DMS79 (cell line): Measurements from ENCODE around the gene CRAMP1.
"Not testable (repeated sequence)": the region's sequence is repeated elsewhere in the genome, so short reads cannot be mapped to it uniquely, and the experiment has no call there.

Experiments used
- DNase-seq: peaks from one replicate; lab custom pipeline; 2025; lab: John Stamatoyannopoulos, UW

The CRAMP1 gene

DNA sequence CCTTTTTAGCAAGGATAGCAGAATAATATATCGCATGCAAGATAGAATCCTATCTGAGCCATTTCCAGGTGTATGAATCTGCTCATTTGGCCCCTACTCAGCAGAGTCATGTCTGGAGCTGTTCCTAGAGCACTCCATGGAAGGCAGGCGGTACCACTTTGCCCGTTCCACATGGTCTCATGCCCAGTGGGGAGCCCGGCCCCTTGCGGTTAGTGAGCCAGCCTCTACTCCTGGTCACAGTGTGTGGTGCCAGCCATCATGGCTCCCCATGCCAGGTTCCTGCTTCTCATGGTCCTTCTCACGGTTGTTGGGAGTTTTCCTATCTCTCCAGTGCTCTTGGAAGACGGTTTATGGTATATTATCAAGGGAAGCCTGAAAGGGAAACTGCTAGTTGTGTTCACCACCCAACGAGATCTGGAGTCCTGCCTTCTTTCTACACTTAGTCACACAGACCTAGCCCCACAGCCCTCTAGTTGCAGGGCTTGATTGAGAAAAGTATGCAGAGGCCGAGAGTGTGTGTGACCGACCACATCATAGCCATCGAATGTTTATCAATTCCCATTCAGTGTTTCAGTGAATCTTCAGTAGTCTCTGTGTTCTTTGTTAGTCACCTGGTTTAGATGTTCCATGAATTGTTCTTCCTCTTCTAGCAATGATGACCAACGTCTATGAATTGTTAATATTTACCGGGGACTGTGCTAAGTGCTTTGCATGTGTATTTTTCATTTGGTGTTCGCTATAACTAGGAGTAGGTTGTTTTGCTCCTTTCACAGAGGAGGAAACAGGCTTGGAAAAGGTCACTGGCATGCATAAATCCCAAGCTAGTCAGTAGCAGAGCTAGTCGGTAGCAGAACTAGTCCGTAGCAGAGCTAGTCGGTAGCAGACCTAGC is 75.5 kb downstream of the CRAMP1 start:
- DNase-seq = peak; percentile 89

DNA sequence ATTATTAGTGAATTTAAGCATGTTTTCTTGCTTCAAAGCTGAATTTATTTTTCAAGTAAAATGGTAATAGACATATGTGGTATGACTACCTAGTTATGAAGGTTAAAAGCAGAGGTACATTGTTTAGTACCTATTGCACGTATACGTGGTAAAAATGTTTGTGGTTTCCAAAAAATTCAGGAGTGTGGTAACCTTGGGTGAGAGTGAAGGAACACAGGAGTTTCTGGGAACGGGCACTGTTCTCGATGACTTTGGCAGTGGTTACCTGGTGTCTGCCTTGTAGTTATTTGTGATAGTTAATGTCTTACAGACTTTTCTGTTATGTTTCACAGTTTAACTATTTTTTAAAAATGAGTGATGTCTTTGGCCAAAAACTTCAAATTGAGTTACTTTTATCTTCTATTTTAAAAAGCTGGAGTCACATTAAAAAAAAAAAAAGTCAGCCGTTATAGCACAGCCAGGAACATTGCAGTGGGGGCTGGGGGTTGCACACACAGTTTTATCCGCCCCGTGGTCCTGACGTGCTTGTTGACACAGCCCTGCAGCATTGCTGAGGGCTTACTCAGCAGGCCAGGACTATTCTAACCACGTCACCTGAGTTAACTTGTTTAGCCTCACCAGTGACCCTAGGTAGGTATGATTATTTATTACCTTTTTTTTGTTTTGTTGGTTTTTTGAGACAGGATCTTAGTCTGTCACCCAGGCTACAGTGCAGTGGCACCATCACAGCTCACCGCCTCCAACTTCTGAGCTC is 76.8 kb downstream of the CRAMP1 start:
- DNase-seq = no peak

DNA sequence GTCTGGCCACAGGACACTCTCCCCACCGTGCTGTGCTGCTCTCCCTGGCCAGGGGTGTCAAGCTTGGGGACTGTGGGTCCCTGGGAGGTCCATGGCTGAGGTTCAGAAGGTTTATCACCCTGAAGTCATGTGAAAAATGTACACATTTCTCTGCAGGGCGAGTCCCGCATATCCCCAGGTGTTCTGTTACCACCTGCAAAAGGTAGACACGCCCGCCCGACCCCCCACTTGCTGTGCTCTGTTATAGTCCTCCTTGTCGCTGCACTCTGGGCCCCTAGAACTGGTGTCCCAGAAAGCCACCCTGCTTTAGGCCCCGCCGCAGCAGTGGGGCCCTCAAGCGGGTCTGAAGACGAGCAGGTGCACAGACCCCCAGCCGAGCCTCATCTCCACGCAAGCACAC is 77.7 kb downstream of the CRAMP1 start:
- no peak for DNase-seq

DNA sequence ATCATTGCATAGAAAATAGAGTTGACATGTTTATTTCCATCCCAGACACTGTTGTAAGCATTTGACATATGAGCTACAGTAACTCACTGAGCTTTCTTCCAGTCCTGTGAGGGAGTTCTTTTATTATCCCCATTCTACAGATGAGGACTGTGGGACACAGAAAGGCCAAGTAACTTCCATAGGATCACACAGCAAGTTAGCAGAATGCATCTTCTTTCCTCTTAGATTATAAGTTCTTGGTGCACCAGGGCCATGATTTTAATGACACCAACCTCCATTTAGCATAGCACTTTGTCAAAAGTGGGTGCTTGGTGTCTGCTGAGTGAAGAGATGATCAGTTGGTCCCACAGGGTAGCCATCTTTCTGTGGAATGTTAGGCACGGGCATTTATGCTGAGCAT is 78.7 kb downstream of the CRAMP1 start:
- DNase-seq = no peak

DNA sequence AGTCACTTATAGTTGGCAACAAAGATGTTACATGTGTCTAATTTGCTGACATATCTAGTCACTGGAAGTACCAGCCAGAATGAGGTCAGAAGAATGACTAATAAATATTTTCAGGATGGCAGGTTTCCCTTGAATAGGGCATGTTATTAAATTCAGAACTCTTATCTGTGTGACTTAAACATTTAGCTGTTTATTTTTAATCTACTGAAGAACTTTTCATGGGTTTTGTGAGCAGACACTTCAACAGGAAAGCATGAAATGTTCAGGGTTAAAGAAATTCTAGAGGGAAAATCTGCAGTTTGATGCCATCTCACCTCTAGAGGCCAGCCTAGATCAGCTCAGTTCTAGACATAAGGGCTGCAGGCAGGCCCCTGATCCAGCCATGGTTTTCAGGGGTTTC is 79.1 kb downstream of the CRAMP1 start:
- DNase-seq = no peak

DNA sequence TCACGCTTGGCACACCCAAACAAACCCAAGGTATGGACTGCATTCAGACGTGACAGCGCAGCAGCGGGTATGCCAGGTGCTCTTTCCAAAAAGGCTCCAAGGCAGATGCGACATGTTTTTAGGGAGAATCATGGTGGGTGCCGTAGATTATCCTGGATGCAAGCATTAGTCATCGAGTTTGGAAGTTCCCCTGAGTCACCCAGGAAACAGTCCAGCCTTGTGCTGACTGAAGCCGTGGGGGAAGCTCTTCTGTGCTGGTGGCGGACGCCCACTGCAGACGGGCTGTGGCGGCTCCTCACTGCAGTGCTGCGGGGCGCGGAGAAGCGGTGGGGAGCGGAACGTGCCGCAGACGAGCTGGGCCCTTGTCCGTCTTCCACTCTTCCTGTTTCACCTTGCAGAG is 79.8 kb downstream of the CRAMP1 start:
- no peak for DNase-seq

DNA sequence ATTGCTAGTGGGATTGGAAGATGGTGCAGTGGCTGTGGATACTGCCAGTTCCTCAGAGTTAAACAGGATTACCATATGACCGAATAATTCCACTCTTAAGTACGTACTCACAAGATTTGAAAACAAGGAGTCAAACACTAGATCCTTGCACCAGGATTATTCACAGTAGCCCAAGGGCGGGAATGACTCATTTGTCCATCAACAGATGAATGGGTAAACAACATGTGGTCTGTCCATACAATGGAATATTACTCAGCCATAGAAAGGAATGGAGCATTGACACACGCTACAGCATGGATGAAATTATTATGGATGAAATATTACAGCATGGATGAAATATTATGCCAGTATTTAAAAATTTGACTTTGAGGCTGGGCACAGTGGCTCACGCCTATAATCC is 84.7 kb downstream of the CRAMP1 start:
- DNase-seq = no peak

DNA sequence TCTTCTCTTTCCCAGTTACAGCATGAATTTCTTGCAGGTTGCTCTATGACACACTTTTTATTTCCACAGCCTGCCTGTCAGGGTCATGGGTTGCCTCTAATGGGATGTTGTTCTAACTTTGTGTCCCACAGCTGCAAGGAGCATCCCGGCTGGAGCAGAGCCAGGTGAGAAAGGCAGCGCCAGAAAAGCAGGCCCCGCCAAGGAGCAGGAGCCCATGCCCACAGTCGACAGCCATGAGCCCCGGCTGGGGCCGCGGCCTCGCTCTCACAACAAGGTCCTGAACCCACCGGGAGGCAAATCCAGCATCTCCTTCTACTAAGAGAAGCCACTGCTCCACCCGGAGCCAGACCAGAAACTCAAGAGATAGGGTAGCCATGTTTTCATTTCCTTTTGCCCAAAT is 86.5 kb downstream of the CRAMP1 start:
- DNase-seq = no peak

DNA sequence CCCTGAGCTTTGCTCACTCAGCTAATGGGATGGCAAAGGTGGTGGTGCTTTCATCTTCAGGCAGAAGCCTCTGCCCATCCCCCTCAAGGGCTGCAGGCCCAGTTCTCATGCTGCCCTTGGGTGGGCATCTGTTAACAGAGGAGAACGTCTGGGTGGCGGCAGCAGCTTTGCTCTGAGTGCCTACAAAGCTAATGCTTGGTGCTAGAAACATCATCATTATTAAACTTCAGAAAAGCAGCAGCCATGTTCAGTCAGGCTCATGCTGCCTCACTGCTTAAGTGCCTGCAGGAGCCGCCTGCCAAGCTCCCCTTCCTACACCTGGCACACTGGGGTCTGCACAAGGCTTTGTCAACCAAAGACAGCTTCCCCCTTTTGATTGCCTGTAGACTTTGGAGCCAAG is 88.1 kb downstream of the CRAMP1 start:
- no peak for DNase-seq

DNA sequence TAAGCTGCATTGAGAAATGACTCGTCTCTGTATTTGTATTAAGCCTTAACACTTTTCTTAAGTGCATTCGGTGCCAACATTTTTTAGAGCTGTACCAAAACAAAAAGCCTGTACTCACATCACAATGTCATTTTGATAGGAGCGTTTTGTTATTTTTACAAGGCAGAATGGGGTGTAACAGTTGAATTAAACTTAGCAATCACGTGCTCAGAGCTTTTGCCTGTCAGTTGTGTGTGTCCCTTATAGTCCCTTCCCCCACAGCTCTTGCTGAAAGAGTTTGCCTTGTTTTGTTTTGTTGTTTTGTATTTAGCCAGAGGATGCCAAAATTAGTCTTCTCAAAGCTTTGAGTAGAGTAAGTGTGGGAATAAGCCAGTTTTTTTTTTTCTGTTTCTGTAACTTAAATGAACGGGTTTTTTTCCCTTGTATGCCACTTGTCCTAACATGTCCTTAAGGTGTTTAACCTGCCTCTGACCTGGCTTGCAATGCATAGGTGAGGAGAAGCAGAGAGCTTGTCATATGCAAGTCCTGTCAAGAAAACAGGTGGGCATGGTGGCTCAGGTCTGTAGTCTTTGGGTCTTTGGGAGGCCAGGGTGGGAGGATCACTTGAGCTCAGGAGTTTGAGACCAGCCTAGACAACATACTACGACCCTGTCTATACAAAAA is 89.2 kb downstream of the CRAMP1 start:
- no peak for DNase-seq

DNA sequence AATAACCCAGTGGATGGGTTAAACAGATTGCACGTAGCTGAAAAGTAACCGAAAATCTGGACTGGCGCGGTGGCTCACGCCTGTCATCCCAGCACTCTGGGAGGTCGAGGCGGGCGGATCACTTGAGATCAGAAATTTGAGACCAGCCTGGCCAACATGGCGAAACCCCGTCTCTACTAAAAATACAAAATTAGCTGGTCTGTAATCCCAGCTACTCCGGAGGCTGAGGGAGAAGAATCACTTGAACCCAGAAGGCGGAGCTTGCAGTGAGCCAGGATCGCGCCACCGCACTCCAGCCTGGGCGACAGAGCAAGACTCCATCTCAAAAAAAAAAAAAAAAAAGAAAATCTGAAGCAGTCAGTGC is 93.1 kb downstream of the CRAMP1 start:
- DNase-seq = not testable (repeated sequence)

DNA sequence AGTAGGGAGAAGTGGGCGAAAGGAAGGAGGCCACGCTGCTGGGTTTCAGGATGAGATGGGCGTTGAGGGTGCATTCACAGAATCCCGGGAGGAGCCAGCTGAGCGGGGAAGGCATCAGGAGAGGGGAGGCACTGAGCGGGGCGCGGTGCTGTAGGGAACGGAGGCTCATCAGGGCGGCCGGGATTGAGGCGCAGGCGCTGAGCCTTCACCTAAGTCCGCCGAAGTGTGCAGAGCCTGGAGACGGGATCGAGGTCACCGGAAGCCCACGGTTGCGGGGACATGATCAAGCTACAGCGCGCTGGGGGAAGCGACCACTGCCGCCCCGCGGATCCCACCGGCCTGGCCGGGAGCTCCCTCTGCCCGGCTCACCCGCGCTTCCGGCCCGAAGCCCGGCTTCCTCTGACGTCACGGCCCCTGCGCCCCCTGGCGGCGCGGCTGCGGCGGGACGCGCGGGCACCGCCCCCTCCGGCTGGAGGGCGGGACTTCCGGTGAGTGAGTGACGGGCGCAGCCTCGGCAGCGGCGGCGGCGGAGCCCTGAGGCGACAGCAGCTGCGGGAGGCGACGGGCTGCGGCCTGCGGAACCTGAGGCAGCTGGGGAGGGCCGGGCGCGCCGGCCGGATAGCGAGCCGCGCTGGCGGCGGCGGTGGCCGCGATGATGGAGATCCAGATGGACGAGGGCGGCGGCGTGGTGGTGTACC is 93.7 kb downstream of the CRAMP1 start, which contains the start of gene MAPK8IP3:
Gene MAPK8IP3, plus strand, starts transcription at position 508 of the 698 bp plus-strand sequence. Its CDS starts 145 bp downstream, at position 653.
- peak; percentile 73 for DNase-seq

DNA sequence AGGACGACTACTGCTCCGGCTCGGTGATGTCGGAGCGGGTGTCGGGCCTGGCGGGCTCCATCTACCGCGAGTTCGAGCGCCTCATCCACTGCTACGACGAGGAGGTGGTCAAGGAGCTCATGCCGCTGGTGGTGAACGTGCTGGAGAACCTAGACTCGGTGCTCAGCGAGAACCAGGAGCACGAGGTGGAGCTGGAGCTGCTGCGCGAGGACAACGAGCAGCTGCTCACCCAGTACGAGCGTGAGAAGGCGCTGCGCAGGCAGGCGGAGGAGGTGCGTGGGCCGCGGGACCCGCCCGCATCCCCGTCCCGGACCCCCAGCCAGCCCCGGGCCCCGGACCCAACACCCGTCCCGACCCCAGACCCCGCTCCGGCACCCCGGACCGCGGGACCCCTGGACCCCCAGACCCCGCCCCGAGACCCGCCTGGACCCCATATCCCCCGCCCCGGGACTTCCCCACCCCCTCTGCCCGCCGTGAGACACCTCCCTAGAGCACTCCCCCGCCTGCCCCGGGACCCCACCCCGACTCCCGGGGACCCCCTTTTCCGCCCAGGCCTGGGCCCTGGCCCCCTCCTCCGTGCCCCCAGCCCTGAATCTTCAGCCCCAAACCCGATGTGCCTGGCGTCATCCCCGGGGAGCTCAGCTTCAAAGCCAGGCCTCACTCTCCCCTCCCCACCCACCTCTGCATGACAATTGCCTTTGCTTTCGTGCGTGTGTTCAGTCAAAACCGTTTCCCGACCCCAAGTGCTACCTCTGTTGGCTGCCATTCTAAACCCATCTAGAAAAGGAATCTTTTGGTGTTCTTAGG is 94.4 kb downstream of the CRAMP1 start:
- no peak for DNase-seq

DNA sequence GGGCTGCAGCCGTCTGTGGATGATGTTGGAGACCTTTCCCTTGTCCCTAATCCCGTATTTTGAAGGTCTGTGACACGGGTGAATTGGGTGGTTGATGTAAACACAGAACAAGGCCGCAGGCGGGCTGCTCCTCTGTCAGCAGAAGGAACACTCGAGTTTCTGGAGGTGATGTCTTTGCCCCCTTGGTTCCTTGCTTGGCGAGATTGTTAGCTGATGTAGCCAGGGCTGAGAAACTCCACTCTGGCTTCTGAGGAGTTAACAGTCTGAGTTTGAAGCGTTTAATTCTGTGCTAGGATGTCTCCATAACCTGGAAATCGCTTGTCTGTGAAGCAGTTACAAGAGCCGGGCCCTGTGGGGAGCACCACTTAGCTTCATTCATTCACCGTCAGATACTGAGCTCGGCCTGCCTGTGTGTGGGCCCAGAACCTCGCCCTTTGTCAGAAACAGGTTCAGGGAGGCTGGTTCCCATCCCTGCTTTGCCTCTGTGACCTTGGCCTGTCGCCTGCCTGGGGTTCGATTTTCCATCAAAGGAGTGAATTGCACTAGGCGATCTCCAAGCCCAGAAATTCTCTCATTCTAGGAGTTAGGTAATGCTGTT is 95.1 kb downstream of the CRAMP1 start:
- DNase-seq = no peak

DNA sequence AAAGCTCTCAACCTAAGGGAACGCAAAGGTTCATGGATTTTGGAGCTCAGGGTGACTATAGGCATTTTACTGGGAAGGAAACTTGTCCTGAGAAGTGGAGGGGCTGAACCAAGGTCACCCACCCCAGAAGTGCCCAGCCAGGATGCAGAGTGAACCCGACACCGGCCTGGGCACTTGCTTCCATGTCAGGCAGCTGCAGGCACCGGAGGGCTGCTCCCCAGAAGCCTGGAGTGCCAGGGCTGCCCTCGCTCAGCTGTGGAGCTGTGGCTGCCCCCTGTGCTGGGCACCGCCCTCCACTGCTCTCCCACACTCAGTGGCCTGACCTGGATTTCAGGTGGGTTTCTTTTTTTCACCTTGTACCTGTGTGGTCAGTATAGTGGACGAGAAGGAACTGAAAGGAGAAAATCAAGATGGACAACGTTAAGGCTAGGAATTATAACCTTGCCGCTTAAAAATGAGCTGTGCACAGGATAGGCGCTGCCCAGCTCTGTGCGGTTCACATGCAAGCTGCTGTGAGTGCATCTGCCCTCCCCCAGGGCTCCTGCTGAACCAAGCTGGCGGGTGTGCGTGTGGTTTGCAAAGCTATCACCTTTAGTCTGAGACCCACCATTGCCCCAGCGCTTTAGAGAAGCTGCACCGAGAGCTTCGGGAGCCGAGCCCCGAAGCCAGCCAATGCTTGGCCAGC is 96.1 kb downstream of the CRAMP1 start:
- no peak for DNase-seq

DNA sequence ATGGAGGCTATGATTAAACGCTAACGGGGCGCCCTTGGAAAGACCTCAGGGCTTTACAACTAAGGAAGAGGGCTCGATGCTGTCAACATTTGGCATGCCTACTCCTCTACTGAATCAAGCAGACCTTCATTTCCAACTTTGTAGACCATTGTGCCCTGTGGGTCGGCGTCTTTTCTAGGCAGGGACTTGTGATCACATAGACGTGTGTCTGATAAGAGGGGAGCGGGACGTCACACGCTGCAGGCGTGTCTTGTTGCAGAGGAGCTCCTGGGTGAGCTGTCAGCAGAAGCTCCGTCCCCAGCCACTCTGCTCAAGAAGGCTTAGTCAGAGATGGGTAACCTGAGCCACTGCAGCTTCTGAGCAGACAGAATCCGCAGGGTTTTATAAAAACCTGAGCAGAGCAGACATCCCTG is 96.6 kb downstream of the CRAMP1 start:
- peak; percentile 62 for DNase-seq

DNA sequence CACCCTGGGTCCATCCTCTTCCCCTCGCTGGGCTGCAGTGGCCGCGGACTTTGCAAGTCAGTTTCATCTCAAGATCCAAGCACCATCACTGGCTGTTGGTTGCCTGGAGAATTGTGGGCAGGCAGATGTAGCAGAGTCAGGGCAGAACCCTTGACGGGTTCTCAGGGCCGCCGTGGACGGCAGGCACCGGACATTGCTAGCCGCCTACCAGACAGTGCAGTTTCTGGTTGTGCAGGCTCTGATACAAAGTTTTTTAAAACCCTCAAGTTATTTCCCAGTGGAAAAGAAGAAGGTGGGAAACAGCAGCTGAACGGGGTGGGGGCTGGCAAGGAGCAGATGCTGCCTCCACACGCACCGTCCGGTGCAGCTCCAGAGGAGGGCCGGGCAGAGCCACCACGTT is 97.2 kb downstream of the CRAMP1 start:
- DNase-seq = no peak

DNA sequence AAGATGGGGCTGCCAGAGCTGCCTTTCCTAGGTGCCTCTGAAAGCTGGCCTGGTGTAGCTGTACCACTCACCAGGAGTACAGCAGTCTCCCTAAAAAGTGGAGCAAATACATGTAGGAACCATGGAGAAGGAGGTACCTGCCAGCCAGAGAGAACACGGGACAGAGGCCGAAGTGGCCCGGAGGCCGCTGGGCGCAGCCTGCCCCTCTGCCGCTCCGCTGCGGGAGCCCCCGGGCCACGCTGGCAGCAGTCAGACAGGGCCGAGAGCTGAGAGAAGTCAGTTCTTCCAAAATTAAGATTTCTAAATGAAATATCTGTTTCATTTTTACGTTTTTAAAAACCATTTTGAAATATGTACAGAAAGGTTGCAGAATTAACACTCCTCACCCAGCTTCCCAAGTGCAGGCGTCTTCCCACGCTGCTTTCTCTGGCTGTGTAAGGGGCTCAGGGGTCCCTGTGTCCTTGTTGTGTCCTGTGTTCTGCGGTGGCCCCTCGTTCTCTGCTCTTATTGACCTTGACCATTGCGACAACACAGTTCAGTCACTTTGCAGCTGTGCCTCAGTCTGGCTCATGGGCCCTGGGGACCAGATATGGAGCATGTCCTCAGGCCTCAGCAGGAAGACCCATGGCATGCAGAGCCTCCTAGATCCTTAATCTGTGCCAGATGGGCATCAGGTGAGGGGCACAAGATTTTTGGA is 98.8 kb downstream of the CRAMP1 start:
- DNase-seq = no peak

DNA sequence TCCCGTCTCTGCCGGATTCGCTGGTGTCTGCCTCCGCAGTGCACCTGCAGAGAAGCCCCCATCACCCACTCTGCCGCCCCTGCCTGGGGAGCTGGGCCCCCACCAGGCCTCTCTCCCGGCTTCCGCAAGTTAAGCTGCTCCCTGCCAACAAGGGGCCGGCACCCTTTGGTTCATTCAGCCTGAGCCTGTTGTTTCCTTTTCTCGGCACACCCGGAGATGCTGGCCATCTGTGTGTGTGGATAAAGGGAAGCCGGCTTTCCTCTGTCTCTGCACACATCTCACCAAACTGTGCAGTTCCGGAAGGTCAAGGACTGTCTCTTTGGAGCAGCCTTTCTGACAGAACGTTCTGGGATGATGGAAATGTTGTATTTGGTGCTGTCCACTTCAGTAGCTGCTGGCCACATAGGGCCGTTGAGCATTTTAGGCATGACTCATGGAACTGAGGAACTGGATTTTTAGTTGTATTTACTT is 100.7 kb downstream of the CRAMP1 start:
- DNase-seq = no peak

DNA sequence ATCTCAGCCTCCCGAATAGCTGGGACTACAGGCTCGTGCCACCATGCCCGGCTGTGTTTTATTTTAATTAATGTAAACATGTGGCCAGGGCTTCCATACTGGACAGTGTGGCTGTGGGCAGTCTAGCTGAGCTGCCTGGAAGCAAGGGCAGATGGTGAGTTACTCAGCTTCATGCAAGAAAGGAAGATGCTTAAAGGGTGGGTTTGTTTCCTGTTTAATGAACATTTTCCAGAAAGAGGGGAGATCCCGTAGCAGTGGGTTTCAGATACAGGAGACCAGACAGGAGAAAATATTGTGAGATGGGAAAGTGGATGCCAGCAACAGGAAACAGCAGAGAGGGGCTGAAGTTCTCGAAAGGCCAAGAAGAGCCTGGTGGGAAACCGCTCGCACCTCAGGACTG is 101.2 kb downstream of the CRAMP1 start:
- no peak for DNase-seq
